ENCODE results near the gene CHST12.
"Not testable (repeated sequence)": the region's sequence is repeated elsewhere in the genome, so short reads cannot be mapped to it uniquely, and the experiment has no call there.

DNA sequence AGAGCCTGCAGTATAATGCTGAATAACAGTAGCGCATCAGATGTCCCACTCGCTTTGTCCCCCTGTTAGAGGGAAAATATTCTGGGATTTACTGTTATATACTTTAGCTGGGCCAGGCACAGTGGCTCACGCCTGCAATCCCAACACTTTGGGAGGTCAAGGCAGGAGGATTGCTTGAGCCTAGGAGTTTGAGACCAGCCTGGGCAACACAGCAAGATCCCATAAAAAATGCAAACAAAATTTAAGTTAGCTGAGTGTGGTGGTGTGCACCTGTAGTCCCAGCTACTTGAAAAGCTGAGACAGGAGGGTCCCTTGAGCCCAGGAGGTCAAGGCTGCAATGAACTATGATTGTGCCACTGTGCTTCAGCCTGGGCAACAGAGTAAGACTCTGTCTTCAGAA is 50.4 kb downstream of the CHST12 start:
- TF ChIP-seq, protein P1, sequence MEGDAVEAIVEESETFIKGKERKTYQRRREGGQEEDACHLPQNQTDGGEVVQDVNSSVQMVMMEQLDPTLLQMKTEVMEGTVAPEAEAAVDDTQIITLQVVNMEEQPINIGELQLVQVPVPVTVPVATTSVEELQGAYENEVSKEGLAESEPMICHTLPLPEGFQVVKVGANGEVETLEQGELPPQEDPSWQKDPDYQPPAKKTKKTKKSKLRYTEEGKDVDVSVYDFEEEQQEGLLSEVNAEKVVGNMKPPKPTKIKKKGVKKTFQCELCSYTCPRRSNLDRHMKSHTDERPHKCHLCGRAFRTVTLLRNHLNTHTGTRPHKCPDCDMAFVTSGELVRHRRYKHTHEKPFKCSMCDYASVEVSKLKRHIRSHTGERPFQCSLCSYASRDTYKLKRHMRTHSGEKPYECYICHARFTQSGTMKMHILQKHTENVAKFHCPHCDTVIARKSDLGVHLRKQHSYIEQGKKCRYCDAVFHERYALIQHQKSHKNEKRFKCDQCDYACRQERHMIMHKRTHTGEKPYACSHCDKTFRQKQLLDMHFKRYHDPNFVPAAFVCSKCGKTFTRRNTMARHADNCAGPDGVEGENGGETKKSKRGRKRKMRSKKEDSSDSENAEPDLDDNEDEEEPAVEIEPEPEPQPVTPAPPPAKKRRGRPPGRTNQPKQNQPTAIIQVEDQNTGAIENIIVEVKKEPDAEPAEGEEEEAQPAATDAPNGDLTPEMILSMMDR (IDR thresholded peaks at IDR 0.05), result not testable (repeated sequence)
- TF ChIP-seq POLR2A (IDR thresholded peaks at IDR 0.05), result not testable (repeated sequence)
